ENCODE data around the gene ANXA2R.
A peak's percentile ranks its signal among the peaks of the same experiment; 100 is the strongest.

The ANXA2R gene

DNA sequence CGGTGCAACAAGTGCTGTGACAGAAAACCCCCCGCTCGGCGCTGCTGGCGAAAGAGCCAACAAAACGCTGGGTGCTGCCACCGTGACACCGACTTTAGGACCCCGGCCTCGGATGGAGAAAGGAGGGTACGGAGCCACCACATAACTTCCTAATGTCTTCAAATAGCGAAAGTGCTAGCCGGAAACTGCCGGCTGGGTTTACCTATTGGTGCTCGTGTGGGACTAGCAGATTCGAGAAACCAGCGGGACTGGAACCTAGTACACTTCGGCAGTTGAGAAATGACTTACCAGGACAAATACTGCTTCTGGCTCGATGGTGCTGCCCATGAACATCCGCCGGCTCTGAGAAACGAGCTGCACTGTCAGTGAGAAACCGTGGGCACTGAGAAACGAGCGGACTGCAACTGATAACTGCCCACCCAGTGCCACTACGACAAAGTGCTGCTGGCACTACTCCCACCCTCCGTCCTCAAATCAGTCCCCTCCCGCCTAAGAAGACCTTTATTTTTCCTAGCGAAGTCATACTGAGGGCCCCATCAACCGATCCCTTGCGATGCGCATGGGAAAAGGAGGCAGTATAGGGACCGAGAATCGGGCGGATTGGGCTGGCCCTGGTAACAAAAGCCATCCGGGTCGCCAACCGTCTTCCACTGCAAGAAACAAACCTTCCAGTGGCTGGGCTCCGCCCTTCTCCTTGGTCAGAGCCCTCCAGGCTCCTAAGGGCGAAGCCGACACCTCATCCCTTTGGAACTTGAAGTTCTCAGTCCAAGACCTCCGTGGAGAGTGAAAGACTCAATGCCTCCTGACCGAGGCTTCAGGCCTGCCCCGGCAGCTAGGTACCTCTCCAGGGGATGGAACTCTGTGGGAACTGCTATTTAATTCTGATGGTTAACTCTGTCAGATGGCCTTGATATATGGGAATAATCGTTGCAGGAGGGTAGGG lies 27.0 kb upstream of the ANXA2R start (continued):
- TF ChIP-seq, protein P1, sequence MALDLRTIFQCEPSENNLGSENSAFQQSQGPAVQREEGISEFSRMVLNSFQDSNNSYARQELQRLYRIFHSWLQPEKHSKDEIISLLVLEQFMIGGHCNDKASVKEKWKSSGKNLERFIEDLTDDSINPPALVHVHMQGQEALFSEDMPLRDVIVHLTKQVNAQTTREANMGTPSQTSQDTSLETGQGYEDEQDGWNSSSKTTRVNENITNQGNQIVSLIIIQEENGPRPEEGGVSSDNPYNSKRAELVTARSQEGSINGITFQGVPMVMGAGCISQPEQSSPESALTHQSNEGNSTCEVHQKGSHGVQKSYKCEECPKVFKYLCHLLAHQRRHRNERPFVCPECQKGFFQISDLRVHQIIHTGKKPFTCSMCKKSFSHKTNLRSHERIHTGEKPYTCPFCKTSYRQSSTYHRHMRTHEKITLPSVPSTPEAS (tag by site-specific recombination; IDR thresholded peaks at IDR 0.05) = 0 out of 2 replicates have a peak, but pooled peaks have one; percentile 8
- TF ChIP-seq ZNF670 (tag by site-specific recombination; IDR thresholded peaks at IDR 0.05; ENCODE audit: low read depth) (no peak), ZBTB21 (tag by site-specific recombination; IDR thresholded peaks at IDR 0.05) (peak; percentile 13; the same call in 1 of the 2 replicates), ZNF341 (tag by site-specific recombination; IDR thresholded peaks at IDR 0.05; ENCODE audit: low read depth) (peak; percentile 66), ZBTB48 (tag by site-specific recombination; IDR thresholded peaks at IDR 0.05) (peak; percentile 91), ZNF830 (tag by site-specific recombination; IDR thresholded peaks at IDR 0.05; ENCODE audit: low read depth) (no peak), ZNF530 (tag by site-specific recombination; IDR thresholded peaks at IDR 0.05; ENCODE audit: low read depth) (no peak), ZNF266 (tag by site-specific recombination; IDR thresholded peaks at IDR 0.05; ENCODE audit: low read depth) (no peak), ZSCAN23 (tag by site-specific recombination; IDR thresholded peaks at IDR 0.05) (no peak), GLI2 (tag by site-specific recombination; IDR thresholded peaks at IDR 0.05; ENCODE audit: borderline replicate concordance, low read depth) (no peak), ZNF202 (tag by site-specific recombination; IDR thresholded peaks at IDR 0.05; ENCODE audit: borderline replicate concordance) (no peak), KLF7 (tag by site-specific recombination; IDR thresholded peaks at IDR 0.05; ENCODE audit: borderline replicate concordance) (0 out of 2 replicates have a peak, but pooled peaks have one; percentile 3), ZNF404 (tag by site-specific recombination; IDR thresholded peaks at IDR 0.05) (no peak), MZF1 (tag by site-specific recombination; IDR thresholded peaks at IDR 0.05; ENCODE audit: borderline replicate concordance) (no peak), ZNF768 (tag by site-specific recombination; IDR thresholded peaks at IDR 0.05) (no peak), SCRT2 (tag by site-specific recombination; IDR thresholded peaks at IDR 0.05) (peak; percentile 99), KLF10 (tag by site-specific recombination; IDR thresholded peaks at IDR 0.05) (peak; percentile 46; the same call in 1 of the 2 replicates), ZEB2 (tag by site-specific recombination; IDR thresholded peaks at IDR 0.05) (peak; percentile 73), ZFP41 (tag by site-specific recombination; IDR thresholded peaks at IDR 0.05; ENCODE audit: borderline replicate concordance) (0 out of 2 replicates have a peak, but pooled peaks have one; percentile 18), ZNF23 (tag by site-specific recombination; IDR thresholded peaks at IDR 0.05; ENCODE audit: borderline replicate concordance) (no peak), GLIS1 (tag by site-specific recombination; IDR thresholded peaks at IDR 0.05) (peak; percentile 79), SP3 (tag by site-specific recombination; IDR thresholded peaks at IDR 0.05) (peak; percentile 67), TCF7L2 (IDR thresholded peaks at IDR 0.05; ENCODE audit: borderline replicate concordance, low read depth, low read length) (no peak), TRIM28 (IDR thresholded peaks at IDR 0.05; ENCODE audit: borderline replicate concordance, low read length) (0 out of 2 replicates have a peak, but pooled peaks have one; percentile 29), SP7 (tag by site-specific recombination; IDR thresholded peaks at IDR 0.05) (peak; percentile 78; the same call in 1 of the 2 replicates), ZNF140 (tag by site-specific recombination; IDR thresholded peaks at IDR 0.05) (no peak), OSR2 (tag by site-specific recombination; IDR thresholded peaks at IDR 0.05) (no peak), ZNF211 (tag by site-specific recombination; IDR thresholded peaks at IDR 0.05; ENCODE audit: low read depth) (no peak), REPIN1 (tag by site-specific recombination; IDR thresholded peaks at IDR 0.05; ENCODE audit: low read depth) (no peak; the same call in 1 of the 2 replicates), ZBTB49 (tag by site-specific recombination; IDR thresholded peaks at IDR 0.05; ENCODE audit: low read depth) (no peak)
- TF ChIP-seq, protein P2, sequence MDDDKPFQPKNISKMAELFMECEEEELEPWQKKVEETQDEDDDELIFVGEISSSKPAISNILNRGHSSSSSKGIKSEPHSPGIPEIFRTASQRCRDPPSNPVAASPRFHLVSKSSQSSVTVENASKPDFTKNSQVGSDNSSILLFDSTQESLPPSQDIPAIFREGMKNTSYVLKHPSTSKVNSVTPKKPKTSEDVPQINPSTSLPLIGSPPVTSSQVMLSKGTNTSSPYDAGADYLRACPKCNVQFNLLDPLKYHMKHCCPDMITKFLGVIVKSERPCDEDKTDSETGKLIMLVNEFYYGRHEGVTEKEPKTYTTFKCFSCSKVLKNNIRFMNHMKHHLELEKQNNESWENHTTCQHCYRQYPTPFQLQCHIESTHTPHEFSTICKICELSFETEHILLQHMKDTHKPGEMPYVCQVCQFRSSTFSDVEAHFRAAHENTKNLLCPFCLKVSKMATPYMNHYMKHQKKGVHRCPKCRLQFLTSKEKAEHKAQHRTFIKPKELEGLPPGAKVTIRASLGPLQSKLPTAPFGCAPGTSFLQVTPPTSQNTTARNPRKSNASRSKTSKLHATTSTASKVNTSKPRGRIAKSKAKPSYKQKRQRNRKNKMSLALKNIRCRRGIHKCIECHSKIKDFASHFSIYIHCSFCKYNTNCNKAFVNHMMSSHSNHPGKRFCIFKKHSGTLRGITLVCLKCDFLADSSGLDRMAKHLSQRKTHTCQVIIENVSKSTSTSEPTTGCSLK (tag by site-specific recombination; IDR thresholded peaks at IDR 0.05) = no peak
- TF ChIP-seq, protein P3, sequence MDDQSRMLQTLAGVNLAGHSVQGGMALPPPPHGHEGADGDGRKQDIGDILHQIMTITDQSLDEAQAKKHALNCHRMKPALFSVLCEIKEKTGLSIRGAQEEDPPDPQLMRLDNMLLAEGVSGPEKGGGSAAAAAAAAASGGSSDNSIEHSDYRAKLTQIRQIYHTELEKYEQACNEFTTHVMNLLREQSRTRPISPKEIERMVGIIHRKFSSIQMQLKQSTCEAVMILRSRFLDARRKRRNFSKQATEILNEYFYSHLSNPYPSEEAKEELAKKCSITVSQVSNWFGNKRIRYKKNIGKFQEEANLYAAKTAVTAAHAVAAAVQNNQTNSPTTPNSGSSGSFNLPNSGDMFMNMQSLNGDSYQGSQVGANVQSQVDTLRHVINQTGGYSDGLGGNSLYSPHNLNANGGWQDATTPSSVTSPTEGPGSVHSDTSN (CRISPR knock-in tag; IDR thresholded peaks at IDR 0.05) = no peak
- TF ChIP-seq, protein P4, sequence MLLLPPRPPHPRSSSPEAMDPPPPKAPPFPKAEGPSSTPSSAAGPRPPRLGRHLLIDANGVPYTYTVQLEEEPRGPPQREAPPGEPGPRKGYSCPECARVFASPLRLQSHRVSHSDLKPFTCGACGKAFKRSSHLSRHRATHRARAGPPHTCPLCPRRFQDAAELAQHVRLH (tag by site-specific recombination; IDR thresholded peaks at IDR 0.05) = peak; percentile 83

Data from HEK293 (cell line).